HG03025 (cell line): ENCODE measurements around the gene RAB40B.
"Not testable (repeated sequence)": the region's sequence is repeated elsewhere in the genome, so short reads cannot be mapped to it uniquely, and the experiment has no call there.

ENCODE experiments used
- ATAC-seq: cut with Tn5 transposase; IDR thresholded peaks from one replicate; pipeline ENCODE4 v1.9.1; 2021; ENCODE audit warnings: mild to moderate bottlenecking, moderate library complexity; ENCODE audit not compliant: unreplicated experiment, low FRiP score

RAB40B gene, protein sequence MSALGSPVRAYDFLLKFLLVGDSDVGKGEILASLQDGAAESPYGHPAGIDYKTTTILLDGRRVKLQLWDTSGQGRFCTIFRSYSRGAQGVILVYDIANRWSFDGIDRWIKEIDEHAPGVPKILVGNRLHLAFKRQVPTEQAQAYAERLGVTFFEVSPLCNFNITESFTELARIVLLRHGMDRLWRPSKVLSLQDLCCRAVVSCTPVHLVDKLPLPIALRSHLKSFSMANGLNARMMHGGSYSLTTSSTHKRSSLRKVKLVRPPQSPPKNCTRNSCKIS

DNA sequence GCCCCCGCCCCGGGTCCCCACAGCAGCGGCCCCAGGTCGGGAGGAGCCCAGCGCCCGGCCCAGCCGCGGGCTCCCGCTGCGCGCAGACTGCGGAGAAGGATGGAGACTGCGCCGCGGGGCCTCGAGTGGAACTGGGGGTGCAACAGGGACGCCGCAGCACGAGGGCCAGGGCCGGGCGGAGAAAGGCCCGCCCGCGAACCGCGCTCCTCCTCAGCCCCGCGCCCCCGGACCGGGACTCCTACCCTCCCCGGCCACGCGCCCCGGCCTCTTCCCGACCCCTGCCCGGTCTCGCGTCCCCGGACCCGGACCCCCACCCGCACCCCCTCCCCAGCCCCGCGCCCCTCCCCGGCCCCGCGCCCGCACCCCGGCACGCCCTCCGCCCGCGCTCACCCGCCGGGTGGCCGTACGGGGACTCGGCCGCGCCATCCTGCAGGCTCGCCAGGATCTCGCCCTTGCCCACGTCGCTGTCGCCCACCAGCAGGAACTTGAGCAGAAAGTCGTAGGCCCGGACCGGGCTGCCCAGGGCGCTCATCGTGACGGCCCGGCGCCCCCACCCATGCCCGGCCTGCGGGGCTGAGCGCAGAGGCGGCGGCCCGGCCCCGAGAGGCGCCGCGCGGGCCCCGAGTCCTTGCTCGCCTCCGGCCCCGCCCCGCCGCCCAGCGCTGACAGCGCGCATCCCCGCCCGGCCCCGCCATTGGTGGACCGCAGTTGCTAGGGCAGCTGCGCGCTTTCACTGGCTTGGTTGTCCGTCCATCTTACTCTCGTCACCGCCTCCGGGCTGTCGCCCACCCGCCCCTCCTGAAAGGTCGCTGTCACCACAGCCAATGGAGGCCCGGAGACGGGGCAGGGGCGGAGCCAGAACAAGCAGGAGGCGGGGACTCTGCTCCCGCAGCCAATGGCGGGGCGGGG lies at the start of gene RAB40B:
RAB40B (minus strand) TSS at position 634 of the 909 bp plus-strand sequence; CDS start at position 532, 102 bp downstream.
- peak; percentile 85 for ATAC-seq

DNA sequence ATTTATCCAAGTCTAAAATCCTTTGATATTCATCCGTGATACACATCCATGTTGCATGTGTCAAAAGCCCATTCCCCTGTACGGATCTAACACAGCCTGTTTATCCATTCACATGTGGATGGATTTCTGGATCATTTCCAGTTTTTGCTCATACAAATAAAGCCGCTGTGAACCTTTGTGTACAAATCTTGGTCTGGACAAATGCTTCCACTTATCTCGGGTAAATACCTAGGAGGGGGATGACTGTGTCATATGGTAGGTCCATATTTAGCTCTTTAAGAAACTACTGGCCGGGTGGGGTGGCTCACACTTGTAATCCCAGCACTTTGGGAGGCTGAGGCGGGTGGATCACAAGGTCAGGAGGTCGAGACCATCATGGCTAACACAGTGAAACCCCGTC lies 47.0 kb upstream of the RAB40B start:
- ATAC-seq = no peak

DNA sequence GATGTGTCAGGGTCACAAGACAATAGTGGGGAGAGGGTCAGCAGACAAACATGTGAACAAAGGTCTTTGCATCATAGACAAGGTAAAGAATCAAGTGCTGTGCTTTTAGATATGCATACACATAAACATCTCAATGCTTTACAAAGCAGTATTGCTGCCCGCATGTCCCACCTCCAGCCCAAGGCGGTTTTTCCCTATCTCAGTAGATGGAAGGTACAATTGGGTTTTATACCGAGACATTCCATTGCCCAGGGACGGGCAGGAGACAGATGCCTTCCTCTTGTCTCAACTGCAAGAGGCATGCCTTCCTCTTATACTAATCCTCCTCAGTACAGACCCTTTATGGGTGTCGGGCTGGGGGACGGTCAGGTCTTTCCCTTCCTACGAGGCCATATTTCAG lies 46.2 kb upstream of the RAB40B start:
- ATAC-seq = not testable (repeated sequence)

DNA sequence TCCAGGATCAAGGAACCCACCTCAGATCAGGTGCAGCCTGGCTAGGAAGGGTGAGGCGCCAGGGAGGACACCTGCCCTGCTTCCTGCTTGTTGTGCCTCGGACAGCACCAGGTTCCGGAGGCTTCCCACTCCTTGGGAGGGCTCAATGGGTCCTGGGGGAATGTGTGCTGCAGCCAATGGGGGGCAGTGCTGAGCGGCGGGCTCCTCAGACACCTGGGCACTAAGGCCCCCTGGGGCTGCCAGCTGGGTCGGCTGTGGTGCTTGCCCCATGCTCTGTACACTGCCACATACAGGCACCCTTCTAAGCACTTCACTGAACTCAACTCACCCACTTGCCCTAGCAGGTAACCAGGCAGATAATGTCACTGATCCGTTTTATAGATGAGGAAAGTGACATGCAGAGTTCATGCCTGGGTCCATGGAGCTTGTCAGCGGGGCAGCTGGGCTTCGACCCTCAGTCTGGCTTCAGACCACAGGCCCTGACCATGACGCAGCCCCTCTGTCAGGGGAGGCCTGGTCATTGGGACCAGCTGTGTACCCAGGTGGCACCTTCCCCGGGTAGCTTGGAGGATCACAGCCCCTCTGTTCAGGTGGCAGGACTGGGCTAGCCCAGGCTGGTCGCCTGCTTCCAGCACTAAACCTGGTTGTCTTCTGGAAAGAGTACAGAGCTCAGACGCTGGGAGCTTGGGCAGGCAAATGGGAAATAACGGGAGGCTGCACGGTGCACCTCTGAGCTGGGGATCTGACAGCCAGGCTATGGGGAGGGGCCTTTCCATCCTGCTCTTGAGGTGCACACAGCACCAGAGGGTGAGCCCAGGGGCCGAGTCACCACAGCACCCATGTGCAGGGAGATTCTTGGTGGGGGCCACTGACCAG lies 45.1 kb upstream of the RAB40B start:
- ATAC-seq = no peak

DNA sequence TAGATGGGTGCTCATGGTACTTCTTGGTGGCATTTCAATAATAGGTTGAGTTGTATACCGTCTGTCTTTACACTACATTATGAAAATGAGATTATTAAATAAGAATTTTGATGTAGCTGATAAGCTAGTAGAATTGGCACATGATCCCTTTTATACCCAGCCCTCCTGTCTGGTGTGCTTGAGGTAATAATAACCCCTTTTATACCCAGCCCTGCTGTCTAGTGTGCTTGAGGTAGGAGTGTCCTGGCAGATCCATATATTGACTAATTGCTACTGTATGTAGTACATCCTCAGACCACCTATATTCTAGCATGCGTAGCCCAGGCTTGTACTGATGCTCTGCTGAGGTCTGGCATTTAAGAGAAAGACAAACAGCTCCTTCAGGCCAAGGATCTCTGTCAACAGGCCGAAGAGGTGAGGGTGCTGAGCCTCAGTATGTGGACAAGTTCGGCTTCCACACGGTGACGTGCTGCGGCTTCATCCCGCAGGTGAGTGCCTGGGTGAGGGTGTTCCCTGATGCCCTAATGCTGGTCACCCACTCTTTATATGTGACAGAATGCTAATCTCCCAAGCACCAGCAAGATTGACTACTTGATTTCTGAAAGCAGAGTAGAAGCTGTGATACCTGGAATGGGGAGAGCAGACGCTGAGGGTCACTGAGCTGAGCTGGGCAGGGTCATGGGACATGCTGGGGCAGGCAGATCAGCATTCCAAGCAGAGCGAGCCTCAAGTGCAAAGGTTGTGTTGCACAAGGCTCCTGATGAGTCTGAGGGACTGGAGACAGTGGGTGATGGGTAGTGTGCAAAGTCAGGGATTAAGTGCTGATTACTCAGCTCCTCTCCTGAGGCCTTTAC lies 42.6 kb upstream of the RAB40B start:
- no peak for ATAC-seq

DNA sequence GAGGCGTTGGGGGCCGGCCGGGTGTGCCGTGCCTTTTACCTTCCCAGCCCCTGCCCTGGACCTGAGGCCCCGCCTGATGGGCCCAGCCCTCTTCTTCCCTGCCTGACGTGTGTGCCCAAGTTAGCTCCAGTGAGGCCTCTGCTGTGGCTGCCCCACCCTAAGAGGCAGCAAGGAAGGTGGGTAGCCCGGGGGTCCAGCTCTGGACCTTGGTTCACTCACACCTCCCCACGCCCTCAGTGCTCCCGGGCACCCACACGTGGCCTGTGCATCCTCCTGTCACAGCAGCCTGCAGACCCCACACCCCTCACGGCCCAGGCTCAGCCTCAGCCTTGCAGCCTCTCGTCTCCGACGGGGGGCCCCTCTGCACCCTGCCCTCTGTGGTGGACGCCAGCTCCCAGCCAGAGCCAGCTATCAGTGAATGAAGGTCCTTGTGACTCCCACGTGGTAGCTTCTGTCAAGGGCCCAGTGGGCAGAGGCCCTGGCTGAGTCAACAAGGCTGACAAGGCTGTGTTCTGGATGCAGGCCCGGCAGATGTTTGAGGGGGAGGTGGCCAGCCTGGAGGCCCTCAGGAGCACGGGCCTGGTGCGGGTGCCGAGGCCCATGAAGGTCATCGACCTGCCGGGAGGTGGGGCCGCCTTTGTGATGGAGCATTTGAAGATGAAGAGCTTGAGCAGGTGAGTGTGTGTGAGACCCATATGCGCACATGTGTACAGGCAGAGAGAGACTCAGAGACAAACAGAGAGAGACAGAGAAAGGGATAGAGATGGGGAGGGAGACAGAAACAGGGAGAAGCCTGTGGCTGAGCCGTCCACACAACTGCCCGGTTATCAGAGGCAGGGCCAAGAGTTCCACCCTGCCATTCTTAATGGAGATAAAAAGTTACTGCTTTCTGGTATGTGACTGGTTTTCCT lies 39.7 kb upstream of the RAB40B start:
- no peak for ATAC-seq

DNA sequence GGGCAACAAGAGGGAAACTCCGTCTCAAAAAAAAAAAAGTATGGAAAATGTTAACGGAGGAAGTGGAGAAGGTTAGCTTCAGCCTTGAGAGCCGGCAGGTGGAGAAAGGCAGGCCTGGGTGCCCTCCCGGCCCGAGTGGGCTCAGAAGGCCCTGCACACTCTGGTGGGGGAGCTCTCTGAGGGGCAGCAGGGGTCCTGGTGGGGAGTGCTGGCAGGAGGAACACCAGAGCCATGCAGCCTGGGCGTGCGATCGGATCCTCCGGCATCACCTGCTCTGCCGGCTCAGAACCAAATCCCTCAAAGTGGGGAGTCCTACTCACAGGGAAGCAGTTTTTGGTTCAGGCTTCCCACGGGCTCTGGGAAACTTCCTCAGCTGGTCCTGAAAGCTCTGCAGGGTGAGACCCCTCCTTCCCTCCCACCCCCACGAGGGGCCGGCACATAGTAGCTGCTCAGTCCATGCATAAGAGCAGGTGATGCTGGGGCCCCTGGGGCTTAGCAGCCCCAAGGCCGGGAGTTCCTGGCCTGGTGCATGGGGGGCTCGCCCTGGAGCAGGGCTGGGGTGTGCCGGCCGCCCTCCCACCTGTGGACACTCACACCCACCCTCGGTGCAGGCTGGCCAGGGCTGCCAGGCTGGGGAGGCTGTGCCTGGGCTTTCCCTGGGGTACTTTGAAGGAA lies 38.1 kb upstream of the RAB40B start:
- ATAC-seq = no peak

DNA sequence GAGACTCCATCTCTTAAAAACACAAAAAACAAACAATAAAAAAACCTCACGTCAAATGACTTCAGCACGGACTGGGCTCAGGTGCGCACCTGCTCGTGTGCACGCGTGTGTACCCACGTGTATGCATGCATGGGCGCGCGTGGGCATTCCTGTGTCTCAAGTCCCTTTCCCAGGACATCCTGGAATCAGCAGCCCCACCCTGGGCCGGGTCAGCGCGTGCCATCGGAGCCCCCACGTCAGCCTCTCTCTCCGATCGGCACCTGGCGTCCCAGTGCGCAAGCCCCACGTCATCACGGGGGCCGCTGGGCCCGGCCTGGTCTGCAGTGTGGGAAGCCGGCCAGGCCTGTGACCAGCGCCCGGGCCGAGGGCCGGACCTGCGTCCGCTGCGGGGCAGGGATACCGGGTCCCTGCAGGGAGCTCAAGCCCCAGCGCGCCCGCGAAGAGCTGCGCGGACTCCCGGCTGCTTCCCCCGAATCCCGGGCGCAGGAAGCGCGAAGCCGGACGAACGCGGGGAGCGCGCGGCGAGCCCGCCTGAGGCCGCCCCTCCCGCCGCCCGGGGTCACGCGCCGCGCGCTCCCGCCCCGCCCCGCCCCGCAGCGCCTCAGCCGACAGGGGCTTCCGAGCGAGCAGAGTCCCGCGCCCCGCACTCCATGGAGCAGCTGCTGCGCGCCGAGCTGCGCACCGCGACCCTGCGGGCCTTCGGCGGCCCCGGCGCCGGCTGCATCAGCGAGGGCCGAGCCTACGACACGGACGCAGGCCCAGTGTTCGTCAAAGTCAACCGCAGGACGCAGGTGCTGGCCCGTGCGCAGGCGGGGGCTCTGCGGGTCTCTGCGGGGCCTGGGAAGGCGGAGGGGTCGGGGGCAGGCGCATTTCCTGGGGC lies 36.7 kb upstream of the RAB40B start, which contains the start of gene FN3K:
FN3K (plus strand) TSS at position 629 of the 880 bp plus-strand sequence; CDS start at position 651, 22 bp downstream.
- ATAC-seq = no peak

DNA sequence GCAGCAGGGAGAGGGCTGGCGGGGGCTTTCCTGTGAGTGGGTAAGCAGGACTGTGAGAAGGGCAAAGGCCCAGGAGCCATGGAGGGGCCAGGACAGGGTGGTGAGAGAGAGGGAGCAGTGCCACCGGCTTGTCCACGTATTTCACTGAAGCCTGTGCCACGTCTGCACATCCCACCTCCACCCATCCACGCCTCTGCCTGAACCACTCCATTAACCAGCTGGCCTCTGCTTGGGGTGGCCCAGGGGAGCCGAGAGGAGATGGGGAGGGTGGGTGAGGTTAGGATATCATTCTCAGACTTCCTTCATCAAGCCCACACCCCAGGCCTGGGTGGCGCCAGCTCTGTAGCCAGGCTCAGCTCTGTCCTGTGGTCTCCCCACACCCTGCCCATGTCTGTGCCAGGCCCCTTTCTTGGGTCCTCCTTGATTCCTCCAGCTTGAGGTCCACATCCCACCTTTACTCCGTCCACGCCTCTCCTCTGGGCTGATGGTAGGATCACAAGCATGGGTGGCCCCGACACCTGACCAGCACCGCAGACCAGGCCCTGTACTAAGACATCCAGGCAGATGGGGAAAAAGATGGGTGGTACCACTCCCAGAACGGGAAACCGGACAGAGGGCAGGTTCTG lies 33.7 kb upstream of the RAB40B start:
- ATAC-seq = no peak

DNA sequence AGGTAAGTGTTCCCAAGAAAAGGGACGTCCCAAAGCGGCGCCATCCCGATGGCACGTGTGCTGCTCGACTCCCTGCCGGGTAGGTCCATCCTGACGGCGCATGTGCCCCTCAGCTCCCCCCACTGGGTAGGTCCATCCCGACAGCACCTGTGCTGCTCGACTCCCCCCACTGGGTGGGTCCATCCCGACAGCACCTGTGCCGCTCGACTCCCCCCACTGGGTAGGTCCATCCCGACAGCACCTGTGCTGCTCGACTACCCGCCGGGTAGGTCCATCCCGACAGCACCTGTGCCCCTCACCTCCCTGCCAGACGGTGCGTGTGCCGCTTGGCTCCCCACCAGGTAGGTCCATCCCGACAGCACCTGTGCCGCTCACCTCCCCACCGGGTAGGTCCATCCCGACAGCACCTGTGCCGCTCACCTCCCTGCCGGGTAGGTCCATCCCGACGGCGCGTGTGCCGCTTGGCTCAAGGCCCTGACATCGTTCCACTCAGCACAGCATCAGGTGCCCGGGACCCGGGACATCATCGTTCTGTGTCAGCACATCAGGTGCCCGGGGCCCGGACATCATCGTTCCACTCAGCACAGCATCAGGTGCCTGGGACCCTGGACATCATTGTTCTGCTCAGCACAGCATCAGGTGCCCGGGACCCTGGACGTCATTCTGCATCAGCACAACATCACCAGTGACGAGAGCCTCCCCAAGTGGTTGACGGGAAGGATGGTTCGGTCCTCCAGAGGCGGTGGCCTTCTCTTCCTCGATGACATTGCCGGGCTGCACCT lies 31.2 kb upstream of the RAB40B start:
- ATAC-seq = no peak

DNA sequence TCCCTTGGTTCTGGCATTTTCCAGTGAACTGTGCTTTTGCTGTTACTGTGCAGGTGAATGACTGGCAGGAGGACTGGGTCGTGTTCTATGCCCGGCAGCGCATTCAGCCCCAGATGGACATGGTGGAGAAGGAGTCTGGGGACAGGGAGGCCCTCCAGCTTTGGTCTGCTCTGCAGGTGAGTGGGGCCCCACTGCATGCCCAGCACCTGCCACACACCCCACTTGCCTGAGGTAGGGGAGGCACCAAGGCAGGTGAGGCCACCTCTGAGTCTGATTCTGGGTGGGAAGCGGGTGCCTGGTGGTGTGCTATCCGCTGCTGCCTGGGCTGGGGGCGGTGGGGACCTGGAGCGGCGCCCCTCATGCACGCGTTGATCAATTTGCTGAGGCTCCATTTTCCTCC lies 27.9 kb upstream of the RAB40B start:
- ATAC-seq = no peak

DNA sequence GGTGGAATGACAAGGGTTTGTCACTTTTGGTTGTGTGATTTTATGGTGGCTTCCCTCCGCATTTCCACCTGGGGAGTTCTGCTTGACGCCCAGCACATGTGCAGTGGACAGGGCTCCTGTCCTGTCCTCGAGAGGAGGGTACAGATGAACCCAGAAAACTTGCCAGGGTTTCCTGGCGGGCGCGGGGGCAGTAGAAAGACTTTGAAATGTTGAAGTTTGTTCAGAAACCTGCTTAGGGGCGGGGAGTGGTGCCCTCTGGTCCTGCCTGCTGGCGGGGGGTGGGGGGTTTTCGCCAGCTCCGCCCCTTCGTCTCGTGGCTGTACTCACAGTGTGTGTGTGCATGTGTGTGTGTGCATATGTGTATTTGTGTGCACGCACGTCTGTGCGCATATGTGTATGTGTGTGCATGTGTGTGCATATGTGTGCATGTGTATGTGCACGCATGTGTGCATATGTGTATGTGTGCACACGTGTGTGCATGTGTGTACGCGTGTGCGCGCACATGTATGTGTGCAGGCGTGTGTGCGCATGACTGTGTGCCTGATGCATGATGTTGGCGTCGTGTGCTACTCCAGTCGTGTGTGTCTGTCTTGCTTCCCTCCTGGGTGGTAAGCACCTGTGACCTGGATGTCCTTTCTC lies 24.8 kb upstream of the RAB40B start:
- ATAC-seq = no peak

DNA sequence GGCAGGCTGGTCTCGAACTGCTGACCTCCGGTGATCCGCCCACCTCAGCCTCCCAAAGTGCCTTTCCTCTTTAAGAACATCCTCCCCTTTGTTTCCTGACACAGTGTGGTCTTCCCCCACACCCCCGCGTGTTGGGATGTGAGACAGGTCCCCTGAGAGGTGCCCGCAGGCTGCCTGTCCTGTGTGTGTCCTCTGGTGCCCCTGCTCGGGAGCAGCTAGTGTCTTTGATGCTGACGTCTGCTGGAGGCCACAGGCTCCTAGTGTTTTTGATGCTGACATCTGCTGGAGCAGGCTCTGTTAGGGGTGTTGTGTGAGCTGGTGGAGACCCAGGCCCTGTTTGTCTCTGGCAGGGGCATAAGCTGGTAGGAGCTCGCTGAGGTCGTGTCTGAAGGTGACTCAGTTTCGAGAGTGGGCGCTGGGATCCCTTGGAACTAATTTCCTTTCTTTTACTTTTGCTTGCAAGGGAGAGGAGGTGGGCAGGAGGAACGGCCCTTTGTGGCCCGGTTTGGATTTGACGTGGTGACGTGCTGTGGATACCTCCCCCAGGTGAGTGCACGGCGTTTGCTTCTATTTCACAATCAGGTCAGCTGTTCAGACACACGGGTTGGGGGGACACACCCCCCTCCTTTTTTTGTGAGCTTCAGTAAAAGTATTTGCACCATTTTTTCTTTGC lies 24.0 kb upstream of the RAB40B start:
- ATAC-seq = no peak

DNA sequence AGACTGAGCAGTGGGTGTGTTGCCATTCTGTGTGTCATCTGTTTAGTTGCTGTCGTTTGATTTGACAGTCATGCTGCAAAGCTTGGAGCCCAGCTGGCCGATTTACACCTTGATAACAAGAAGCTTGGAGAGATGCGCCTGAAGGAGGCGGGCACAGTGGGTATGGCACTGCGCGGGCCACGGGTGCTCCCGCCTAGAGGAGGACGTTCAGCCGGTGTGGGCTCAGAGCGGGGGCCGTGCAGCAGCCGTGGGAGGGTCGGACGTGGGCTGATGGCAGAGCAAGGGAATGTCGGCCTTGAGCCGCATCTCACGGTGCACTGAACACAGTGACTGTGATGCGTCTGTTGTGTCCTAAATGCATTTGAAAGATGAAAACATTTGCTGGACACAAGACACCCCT lies 21.7 kb upstream of the RAB40B start:
- ATAC-seq = no peak
